ENCODE measurements around the gene LRIG2. TPM values are rescaled to one million over a fixed set of nuclear protein-coding genes. Genes with fewer than 3 reads are reported as not detected.

LRIG2 gene
- total RNA-seq, 1 experiment from 2014 or later: 23.2 TPM

- no peak overlapping the region for H3K23ac ChIP-seq (ENCODE audit: insufficient read length, low read depth, low read length)
- H4K8ac ChIP-seq (replicated peaks; ENCODE audit: insufficient read length, low read depth, low read length): no peak overlapping the region
- H3K9me3 ChIP-seq (ENCODE audit: control insufficient read depth, low read depth, low read length): no peaks in the 10 kb centered on the region
- no peak overlapping the region for H3K14ac ChIP-seq (ENCODE audit: insufficient read depth, low read length)
- Mint-ChIP-seq H3K27me3 (ENCODE audit: low read depth) (no peaks in the 10 kb centered on the region), H3K4me1 (peaks cover 10% of the 10 kb centered on the region in 2 experiments), H3K27ac (peak overlapping the region in 1 of 3 experiments; percentile 51; a peak in 1 of 7 replicates), H3K36me3 (ENCODE audit: insufficient read depth in 1 of 3, low read depth in 3 of 3) (peaks cover 42 to 73% (median 61%) of the 10 kb centered on the region in 3 experiments; a peak in 6 of 7 replicates), H3K4me3 (no peak overlapping the region), H3K9me3 (no peaks in the 10 kb centered on the region)
- H3K18ac ChIP-seq (ENCODE audit: insufficient read length, low read depth, low read length): no peak overlapping the region
- H3K27me3 ChIP-seq (ENCODE audit: insufficient read depth, low read length): no peaks in the 10 kb centered on the region
- H4K20me1 ChIP-seq (ENCODE audit: control insufficient read depth, insufficient read depth, insufficient read length): no peaks in the 10 kb centered on the region
- no peak overlapping the region for H3K56ac ChIP-seq (ENCODE audit: insufficient read length, low read depth, low read length)
- no peaks in the 10 kb centered on the region for H3K79me1 ChIP-seq (ENCODE audit: insufficient read depth, low read depth, low read length, poor library complexity, severe bottlenecking)
- H2AK5ac ChIP-seq (ENCODE audit: insufficient read length, low read length): no peak overlapping the region
- no peak overlapping the region for H2BK20ac ChIP-seq (ENCODE audit: low read depth, low read length, poor library complexity, severe bottlenecking)
- H4K91ac ChIP-seq (ENCODE audit: insufficient read length, low read depth, low read length): no peak overlapping the region
- no peaks in the 10 kb centered on the region for H3K79me2 ChIP-seq (ENCODE audit: insufficient read depth, low read length)
- H2AFZ ChIP-seq (ENCODE audit: low read length): no peak overlapping the region
- no peak for TF ChIP-seq CTCF (conservative IDR thresholded peaks at IDR 0.05)
- H2BK120ac ChIP-seq (ENCODE audit: low read depth, low read length, poor library complexity, severe bottlenecking): no peak overlapping the region
- no peak overlapping the region for H2BK12ac ChIP-seq (ENCODE audit: insufficient read length, low read depth, low read length)
- H3K9ac ChIP-seq (ENCODE audit: extremely low read depth, insufficient read length, low read length): no peak overlapping the region
- H4K5ac ChIP-seq (ENCODE audit: insufficient read length, low read depth, low read length): no peak overlapping the region
- H3K23me2 ChIP-seq (ENCODE audit: insufficient read length, low read depth, low read length, poor library complexity, severe bottlenecking): no peaks in the 10 kb centered on the region
- H3K27ac ChIP-seq (ENCODE audit: insufficient read length, low read depth, low read length): no peak overlapping the region
- no peak overlapping the region for H2BK15ac ChIP-seq (ENCODE audit: low read depth, low read length)
- no peak overlapping the region for H3K4me2 ChIP-seq (ENCODE audit: insufficient read depth, insufficient read length, low read length)
- no peak overlapping the region for H3K4ac ChIP-seq (ENCODE audit: low read depth, low read length)
- H3T11ph ChIP-seq (ENCODE audit: low read length): no peak overlapping the region
- H2BK5ac ChIP-seq (ENCODE audit: insufficient read length, low read length): no peak overlapping the region
- DNase-seq: no peak
- WGBS (ENCODE audit: extremely low coverage, insufficient read length, low lambda C conversion rate): no CpG with 5 or more reads among the region's 3 CpGs
- no peaks in the 10 kb centered on the region for H3K4me1 ChIP-seq (ENCODE audit: insufficient read depth, low read length)
Observed at GRCh38 chr1:113125517-113125916, 52.5 kb downstream of the LRIG2 start.
